Ovary (tissue), 3 donors: Measurements from ENCODE around the gene AUTS2.

Experiments
- CTCF ChIP-seq, 3 donors: fragments of 450-650 bp in 2 of 3; fragments of 200-600 bp in 1 of 3; IDR thresholded peaks; one replicate each; pipeline versions ENCODE4 v1.5.1 to v1.8.0; 2016 to 2022; ENCODE audit warnings: antibody characterized with exemption in 3 of 3, mild to moderate bottlenecking in 1 of 3
- POLR2A ChIP-seq: fragments of 450-650 bp; IDR thresholded peaks from one replicate; pipeline ENCODE4 v1.6.1; 2017; ENCODE audit warnings: antibody characterized with exemption, mild to moderate bottlenecking, moderate library complexity
- donor health status: DM: no; HTN: no; CAD: no.

- no peak for TF ChIP-seq POLR2A
- TF ChIP-seq CTCF (IDR thresholded peaks at IDR 0.05), result no peak
These were observed 455.1 kb downstream of the AUTS2 start for GRCh38 chr7:70053421-70053820.
